ENCODE results near the gene PDXK.
"Not testable (repeated sequence)": the region's sequence is repeated elsewhere in the genome, so short reads cannot be mapped to it uniquely, and the experiment has no call there.

Gene PDXK

GRCh38 chr21:43697758-43698643 lies 20.9 kb upstream of the PDXK start:
- no peak for DNase-seq

GRCh38 chr21:43699492-43699777 lies 19.5 kb upstream of the PDXK start:
- not testable (repeated sequence) for DNase-seq

GRCh38 chr21:43699933-43700599 lies 18.9 kb upstream of the PDXK start:
- no peak for DNase-seq

- no peak for DNase-seq
These were observed 16.8 kb upstream of the PDXK start for GRCh38 chr21:43701936-43702784.

GRCh38 chr21:43702785-43703034 lies 16.2 kb upstream of the PDXK start:
- DNase-seq = no peak

- DNase-seq = no peak
These were observed 15.7 kb upstream of the PDXK start for GRCh38 chr21:43703035-43703880.

GRCh38 chr21:43707462-43707861 lies 11.5 kb upstream of the PDXK start:
- DNase-seq = no peak

- no peak for DNase-seq
These were observed 10.1 kb upstream of the PDXK start for GRCh38 chr21:43708745-43709381.

GRCh38 chr21:43712268-43712942 lies 6.5 kb upstream of the PDXK start:
- DNase-seq = no peak

GRCh38 chr21:43713123-43713522 lies 5.8 kb upstream of the PDXK start:
- DNase-seq = not testable (repeated sequence)

- no peak for DNase-seq
These were observed 2.4 kb upstream of the PDXK start for GRCh38 chr21:43716376-43717165.

GRCh38 chr21:43717166-43717853 lies 1.6 kb upstream of the PDXK start:
- DNase-seq = no peak

- DNase-seq = no peak
These were observed 710 bp upstream of the PDXK start for GRCh38 chr21:43717967-43718871.

GRCh38 chr21:43719748-43720538 lies 1.0 kb downstream of the PDXK start:
- DNase-seq = peak; percentile 4

GRCh38 chr21:43720539-43721166 lies 1.7 kb downstream of the PDXK start:
- no peak for DNase-seq

GRCh38 chr21:43721206-43721605 lies 2.3 kb downstream of the PDXK start:
- DNase-seq = no peak

GRCh38 chr21:43721939-43722338 lies 3.0 kb downstream of the PDXK start:
- DNase-seq = no peak

- DNase-seq = no peak
These were observed 4.7 kb downstream of the PDXK start for GRCh38 chr21:43723648-43724047.

Data from NCI-H526 treated with DMSO at 0.1 percent for 48 hours (cell line).